Stimulated activated CD8-positive, alpha-beta memory T cell treated with anti-CD3 and anti-CD28 coated beads, Interleukin-2, amount 100 ng/mL, for 1 hour (primary cell): ENCODE results near the gene C17orf67.
"Not testable (repeated sequence)": the region's sequence is repeated elsewhere in the genome, so short reads cannot be mapped to it uniquely, and the experiment has no call there.

Source experiments
- DNase-seq, 2 donors: peaks; one replicate each; pipeline ENCODE4 v3.0.0-alpha.2; 2020; ENCODE audit warnings: low read depth in 2 of 2

The C17orf67 gene

DNA sequence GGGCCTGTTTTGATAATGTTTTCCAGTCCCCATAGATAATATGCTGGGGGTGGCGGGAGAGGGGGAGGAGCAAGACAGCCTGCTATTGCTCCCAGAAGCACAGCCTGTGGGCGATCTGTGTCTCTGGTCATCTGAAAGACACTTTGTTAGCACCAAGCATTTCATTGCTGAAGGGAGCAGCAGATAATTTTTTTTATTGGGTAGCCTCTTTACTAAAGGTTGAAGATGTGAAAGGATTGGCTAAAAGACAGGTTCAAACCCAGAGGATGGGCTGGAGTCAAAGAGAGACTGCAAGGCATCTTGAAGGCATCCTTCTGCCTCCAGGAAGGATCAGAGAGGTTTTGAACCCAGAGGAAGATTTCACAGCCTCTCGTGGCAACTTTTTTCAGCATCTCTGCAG lies 60.6 kb downstream of the C17orf67 start:
- no peak for DNase-seq

- no peak for DNase-seq
These were observed 61.3 kb downstream of the C17orf67 start for GRCh38 chr17:56772442-56772841.

DNA sequence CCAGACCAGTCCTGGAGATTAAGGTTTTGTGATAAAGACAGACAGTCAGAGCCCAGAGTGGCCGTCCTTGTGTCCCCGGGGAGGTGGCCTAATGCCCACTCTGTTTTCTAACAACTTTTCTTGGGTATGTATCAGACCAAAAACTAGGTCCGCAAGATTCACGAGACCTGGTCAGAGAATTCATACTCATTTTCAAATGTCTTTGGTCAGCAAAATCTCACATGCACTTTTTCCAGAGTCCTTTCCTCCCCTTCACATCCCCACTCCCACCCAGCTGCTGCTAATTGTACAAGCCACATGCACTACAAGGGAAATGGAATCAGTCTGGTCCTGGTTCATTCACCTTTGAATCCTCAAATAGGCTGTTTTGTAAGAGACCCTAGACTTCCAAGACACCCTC lies 61.7 kb downstream of the C17orf67 start:
- no peak for DNase-seq

GRCh38 chr17:56771563-56771962 lies 62.2 kb downstream of the C17orf67 start:
- DNase-seq = no peak

DNA sequence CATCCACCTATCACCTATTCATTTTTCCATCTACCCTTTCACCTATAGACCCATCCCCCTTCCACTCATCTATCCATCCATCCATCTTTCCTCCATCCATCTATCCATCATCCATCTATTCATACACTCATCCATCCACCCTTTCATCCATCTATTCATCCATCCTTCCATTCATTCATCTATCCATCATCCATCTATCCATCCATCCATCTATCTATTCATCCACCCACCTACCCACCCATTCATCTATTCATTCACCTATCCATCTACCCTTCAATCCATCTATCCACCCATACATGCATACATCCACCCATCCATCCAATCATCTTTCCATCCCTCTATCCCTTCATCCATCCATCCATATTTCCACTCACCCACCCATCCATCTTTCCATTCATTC lies 63.3 kb downstream of the C17orf67 start:
- DNase-seq = no peak

DNA sequence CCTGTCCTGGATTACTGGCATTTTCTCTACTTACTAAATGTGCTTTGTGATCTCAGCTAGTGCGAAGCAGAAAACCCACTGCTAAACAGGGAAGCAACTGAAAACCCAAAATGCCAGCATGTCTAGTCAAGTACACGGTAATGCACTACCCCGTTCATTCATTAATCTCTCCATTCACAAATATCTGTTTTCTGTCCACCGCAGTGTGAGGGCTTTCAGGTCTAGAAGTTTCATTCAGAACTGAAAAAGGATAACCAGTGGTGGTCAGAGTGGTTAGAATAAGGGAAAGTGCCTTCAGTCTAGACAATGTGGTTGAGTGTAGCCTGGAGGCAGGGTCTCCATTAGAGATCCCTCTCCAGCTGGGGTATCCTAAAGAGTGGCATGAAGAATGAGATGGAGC lies 68.3 kb downstream of the C17orf67 start:
- DNase-seq = no peak

- no peak for DNase-seq
These were observed 70.7 kb downstream of the C17orf67 start for GRCh38 chr17:56762988-56763387.

DNA sequence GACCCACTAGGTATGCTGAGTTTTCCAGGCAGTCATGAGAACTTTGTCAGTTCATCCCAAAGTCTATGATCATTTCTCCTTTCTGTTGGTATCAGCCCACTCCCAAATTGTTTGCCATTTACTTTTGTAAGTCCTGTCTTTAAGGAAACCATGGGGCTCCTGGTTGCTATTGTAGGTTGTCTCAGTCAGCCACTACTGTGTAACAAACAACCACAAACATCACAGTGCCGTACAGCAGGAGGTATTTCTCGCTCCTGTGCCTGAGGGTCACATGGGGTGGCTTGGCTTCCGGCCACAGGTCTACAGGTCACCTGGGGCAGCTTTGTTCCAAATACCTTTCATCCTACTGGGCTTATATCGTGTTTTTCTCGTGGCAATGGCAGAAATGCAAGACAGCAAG lies 71.6 kb downstream of the C17orf67 start:
- DNase-seq = no peak

GRCh38 chr17:56761387-56761786 lies 72.3 kb downstream of the C17orf67 start:
- DNase-seq = no peak

- DNase-seq = not testable (repeated sequence)
These were observed 76.1 kb downstream of the C17orf67 start for GRCh38 chr17:56757611-56758010.

GRCh38 chr17:56756536-56756935 lies 77.2 kb downstream of the C17orf67 start:
- no peak for DNase-seq

DNA sequence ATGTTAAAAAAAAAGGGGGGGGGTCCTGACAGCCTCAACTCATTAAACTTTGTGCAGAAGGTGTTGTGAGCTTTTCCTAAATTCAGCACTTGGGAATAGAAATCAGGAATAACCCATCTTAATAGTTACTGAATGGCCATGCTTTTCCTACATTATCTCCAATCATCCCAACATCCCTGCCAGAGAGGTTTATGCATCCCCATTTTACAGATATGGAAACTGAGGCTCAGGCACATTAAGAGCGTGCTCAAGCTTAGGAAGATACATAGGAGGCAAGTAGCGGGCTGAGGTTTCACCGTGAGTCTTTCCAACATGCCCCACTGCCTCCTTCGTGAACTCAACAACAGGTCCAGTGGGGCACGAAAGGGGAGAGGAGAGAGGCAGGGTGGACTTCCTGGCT lies 78.4 kb downstream of the C17orf67 start:
- DNase-seq = no peak

DNA sequence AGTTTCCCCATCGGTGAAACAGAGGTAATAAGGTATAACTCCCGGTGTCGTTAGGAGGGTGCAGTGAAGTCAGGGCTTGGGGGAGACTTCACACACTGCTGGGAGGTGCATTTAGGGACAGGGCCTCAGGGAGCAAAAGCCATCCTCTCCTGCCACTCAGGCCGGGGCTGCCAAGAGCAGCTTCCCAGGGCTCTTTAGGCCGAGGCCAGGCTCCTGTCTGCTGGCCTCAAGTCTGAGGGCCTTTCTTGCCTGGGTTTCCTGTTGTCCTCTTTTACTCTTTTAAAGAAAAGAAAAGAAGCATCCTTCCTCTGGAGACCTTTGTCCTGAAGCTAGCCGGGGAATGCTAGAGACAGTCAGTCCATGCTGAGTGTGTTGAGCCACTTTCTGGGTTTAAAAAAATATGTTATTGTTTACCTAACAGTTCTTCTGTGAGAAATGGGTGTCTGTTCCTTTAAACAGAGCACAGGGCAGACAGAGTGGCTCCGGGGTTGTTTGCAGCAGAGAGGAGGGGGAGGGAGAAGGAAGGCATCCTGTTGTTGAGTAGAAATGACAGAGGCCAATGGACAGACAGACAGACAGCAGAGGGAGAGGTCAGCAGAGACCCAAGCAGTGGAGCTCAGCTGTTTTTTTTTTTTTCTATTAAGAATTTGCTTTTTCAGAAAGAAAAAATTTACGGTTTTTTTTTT lies 79.1 kb downstream of the C17orf67 start:
- no peak for DNase-seq

DNA sequence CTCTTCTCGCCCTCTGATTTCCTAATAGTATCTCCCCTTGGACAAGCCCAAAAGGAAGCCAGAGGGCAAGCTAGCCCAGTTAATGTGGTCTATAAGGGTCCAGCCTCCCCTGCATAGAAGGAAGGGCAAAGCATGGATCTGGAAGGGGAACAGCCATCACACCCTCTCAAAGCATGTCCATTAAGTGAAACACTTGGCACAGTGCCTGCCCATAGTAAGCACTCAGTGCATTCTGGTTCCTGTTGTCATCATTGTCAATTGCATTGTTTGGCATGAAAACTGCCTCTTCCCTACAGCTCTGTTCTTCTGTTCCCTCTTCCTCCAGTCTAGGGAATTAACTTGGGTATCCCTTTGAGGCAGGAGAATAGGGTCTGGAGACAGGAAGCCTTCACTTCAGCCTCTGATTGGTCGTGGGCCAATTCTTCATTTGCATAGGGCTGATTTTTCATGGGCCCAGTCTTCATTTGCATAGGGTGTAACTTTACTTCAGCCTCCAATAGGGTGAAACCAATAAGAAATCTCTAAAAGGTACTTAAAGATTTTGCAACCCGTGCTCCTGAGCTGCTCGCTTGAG lies 81.4 kb downstream of the C17orf67 start:
- no peak for DNase-seq

- DNase-seq = no peak
These were observed 82.5 kb downstream of the C17orf67 start for GRCh38 chr17:56751145-56751738.

DNA sequence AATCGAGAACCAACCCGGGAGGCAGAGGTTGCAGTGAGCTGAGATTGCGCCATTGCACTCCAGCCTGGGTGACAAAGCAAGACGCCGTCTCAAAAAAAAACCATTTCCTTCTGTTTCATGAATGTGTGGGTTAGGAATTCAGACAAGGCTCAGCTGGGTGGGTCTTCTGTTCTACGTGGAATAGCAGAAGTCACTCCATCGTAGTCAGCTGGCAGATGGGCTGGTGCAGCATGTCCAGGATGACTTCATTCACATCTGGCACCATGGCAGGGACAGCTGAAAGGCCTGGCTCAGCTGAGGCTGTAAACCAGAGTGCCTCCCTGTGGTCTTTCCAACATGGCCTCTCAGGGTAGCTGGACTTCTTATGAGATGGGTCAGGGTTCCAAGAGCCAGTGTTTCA lies 89.0 kb downstream of the C17orf67 start:
- DNase-seq = no peak

GRCh38 chr17:56742601-56743000 lies 91.1 kb downstream of the C17orf67 start:
- DNase-seq = no peak
